Measurements from ENCODE around the gene RRP36. TPM values are rescaled to one million over a fixed set of nuclear protein-coding genes. Genes with fewer than 3 reads are reported as not detected.

The RRP36 gene
- total and polyA plus RNA-seq, 2 donors, result 50.1 to 64.6 TPM

DNA sequence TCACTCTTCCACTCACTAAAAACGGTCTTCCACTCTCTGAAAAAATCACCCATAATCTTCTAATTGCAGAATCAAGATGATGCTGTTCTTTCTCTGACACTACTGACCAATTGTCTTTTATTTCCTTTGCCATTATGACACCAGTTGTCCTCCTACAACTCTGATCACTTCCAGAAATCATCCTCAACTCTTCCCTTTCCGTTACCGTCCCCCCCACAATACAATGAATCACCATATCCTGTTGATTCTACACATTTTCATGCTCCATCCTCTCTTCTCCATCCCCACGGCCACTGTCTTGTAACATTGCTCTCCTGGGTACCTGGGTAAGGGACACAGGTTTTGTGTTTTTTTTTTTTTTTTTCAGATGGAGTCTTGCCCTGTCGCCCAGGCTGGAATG lies 39.6 kb upstream of the RRP36 start:
- Histone ChIP-seq H3K27ac (ENCODE audit: low read depth in 1 of 2, low read length in 1 of 2) (no peak overlapping the region), H3K4me3 (ENCODE audit: low read length in 2 of 2) (no peak overlapping the region), H3K27me3 (ENCODE audit: control insufficient read depth in 2 of 2, insufficient read depth in 1 of 2, low read length in 1 of 2) (no peaks in the 10 kb centered on the region), H3K36me3 (ENCODE audit: control insufficient read depth in 2 of 2, insufficient read depth in 2 of 2, low read length in 1 of 2) (peaks cover 0 to 3% of the 10 kb centered on the region in 2 donors), H3K4me1 (ENCODE audit: control insufficient read depth in 2 of 2, insufficient read depth in 2 of 2, low read length in 2 of 2) (peaks cover 28 to 53% of the 10 kb centered on the region in 2 donors), H3K9me3 (ENCODE audit: control insufficient read depth in 2 of 2, insufficient read depth in 1 of 2, low read length in 1 of 2) (peaks cover 0 to 3% of the 10 kb centered on the region in 2 donors)
- 97% methylated on average over 5 of the region's 5 CpGs for WGBS
- DNase-seq (ENCODE audit: low read depth in 6 of 9, low spot score in 9 of 9), result no peak

DNA sequence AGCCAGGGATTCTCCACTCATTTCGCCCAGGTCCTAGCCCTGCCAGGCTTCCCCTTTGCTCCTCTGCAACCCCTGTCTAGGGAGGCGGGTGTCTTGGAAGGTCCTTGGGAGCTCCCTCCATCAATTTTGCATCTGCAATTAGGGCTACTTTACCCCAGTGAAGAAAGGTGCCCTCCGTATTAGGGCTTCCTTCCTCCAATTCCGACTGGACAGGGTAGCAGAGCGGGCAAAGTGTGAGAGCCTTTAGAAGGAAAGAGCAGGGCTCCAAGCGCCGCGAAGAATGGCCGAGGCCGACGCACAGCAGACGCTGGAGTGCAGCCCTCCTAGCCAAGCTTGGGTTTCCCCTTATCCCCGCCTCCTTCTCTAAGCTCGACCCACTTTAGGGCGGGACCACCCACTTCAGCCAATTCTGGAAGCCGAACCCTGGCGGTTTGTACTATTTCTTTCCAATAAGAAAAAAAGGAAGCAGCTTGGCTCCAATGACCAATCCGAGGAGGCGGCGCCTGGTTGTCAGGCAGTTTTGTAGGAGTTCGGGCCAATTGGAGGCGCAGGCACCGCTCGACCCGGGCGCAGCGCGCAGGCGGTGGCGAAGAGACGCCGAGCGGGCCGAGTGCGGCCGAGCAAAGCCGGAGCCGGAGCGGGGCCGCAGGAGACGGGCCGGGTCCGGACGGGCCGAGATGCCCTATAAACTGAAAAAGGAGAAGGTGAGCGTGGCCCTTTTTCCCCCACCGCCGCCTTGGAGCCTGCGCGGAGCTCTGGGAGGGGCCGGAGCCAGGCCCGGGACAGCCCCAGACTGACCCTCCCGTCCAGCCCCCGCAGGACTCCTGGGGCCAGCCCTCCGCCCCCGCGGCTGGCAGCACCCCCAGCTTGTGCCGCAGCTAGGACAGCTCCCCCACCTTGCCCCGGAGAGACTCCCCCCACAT lies 37.2 kb upstream of the RRP36 start, which contains the start of gene PPP2R5D:
Gene PPP2R5D, plus strand, starts transcription at position 570 of the 923 bp plus-strand sequence. Its CDS starts 108 bp downstream, at position 678.
- under 1% methylated on average over 59 of the region's 59 CpGs for WGBS
- H3K4me1 ChIP-seq (ENCODE audit: control insufficient read depth in 2 of 2, insufficient read depth in 2 of 2, low read length in 2 of 2), result peaks cover 25 to 46% of the 10 kb centered on the region in 2 donors
- peak within 1 kb of the TSS; percentile 96 for H3K27ac ChIP-seq (ENCODE audit: low read depth in 1 of 2, low read length in 1 of 2)
- peak within 1 kb of the TSS; percentile 83 to 91 for H3K4me3 ChIP-seq (ENCODE audit: low read length in 2 of 2)
- peaks cover 15 to 22% of the 10 kb centered on the region in 2 donors for H3K36me3 ChIP-seq (ENCODE audit: control insufficient read depth in 2 of 2, insufficient read depth in 2 of 2, low read length in 1 of 2)
- H3K27me3 ChIP-seq (ENCODE audit: control insufficient read depth in 2 of 2, insufficient read depth in 1 of 2, low read length in 1 of 2), result no peaks in the 10 kb centered on the region
- H3K9me3 ChIP-seq (ENCODE audit: control insufficient read depth in 2 of 2, insufficient read depth in 1 of 2, low read length in 1 of 2), result peaks cover 0 to 3% of the 10 kb centered on the region in 2 donors
- DNase-seq (ENCODE audit: low read depth in 6 of 9, low spot score in 9 of 9), result peak; percentile 94 to 100 (median 97)

DNA sequence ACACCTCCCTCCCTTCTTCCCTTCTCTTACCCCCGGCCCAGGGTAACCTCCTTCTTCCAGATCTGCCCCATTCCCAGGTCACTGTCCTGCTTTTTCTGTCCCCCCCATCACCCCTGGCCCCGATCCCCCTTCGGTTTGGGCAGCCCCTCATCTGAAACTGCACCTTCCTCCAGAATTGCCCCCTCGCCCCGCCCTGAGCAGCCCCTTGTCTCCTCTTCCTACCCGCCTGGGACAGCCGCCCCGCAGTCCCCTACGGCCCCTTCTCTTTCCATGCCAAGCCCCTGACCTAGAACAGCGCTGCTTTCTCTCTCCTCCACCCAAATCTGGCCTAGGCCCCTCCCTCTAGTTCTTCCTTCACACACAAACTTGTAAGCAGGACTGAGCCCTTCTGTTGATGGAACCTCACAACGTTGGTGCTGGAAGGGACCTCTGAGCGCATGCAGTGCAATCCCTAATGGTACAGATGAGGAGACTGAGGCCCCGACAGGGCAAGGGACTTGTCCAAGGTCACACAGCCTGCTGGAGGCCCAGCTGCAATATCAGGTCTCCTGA lies 36.4 kb upstream of the RRP36 start:
- Histone ChIP-seq H3K9me3 (ENCODE audit: control insufficient read depth in 2 of 2, insufficient read depth in 1 of 2, low read length in 1 of 2) (peaks cover 0 to 3% of the 10 kb centered on the region in 2 donors), H3K36me3 (ENCODE audit: control insufficient read depth in 2 of 2, insufficient read depth in 2 of 2, low read length in 1 of 2) (peaks cover 22 to 29% of the 10 kb centered on the region in 2 donors), H3K4me1 (ENCODE audit: control insufficient read depth in 2 of 2, insufficient read depth in 2 of 2, low read length in 2 of 2) (peaks cover 20 to 38% of the 10 kb centered on the region in 2 donors), H3K27ac (ENCODE audit: low read depth in 1 of 2, low read length in 1 of 2) (peak overlapping the region in 1 of 2 donors; percentile 77), H3K27me3 (ENCODE audit: control insufficient read depth in 2 of 2, insufficient read depth in 1 of 2, low read length in 1 of 2) (no peaks in the 10 kb centered on the region), H3K4me3 (ENCODE audit: low read length in 2 of 2) (peak overlapping the region; percentile 83 to 91)
- WGBS, result 13% methylated on average over 13 of the region's 13 CpGs
- DNase-seq (ENCODE audit: low read depth in 6 of 9, low spot score in 9 of 9), result peak in 2 of 9 donors; percentile 27 to 56

DNA sequence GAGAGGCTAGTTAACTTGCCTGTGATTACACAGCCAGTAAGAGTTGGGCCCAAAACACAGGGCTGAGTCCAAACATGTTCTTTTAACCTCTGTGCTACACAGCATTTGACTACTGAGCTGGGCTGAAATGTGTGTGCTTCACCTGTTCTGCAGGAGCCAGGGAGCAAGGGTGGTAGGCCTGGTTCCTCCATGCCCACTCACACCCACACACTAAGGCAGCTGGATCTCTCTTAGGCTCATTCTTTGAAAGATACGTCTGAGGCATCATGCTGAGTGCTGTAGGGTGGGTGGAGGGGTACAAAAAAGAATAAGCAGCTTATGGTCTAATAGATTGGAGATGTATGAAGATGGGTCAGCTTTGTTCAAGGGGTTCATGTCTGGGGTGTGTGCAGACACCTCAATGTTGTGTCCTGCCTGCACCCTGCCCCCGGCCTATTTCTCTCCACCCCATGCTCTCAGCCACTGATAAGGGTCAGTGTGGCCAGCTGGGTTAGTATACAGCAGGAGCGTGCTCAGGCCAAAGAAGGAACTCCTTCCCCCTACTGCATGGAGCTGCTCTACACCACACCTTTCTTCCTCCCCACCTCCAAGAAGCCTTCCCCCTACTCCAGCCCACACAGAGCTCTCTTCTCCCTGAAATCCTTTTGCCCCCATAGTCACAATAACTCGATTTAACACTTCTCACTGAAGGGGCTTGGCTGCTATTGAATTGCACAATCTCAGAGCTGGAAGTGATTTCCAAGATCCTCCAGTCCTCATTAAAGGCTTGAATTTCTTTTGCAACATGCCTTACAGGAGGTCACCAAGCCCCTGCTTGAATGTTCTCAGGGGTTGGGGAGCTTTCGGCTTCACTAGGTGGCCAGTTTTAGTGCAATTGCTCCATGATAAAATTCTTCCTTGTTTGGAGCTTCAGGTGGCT lies 33.6 kb upstream of the RRP36 start:
- peaks cover 0 to 3% of the 10 kb centered on the region in 2 donors for H3K9me3 ChIP-seq (ENCODE audit: control insufficient read depth in 2 of 2, insufficient read depth in 1 of 2, low read length in 1 of 2)
- no peak overlapping the region for H3K27ac ChIP-seq (ENCODE audit: low read depth in 1 of 2, low read length in 1 of 2)
- peaks cover 39 to 49% of the 10 kb centered on the region in 2 donors for H3K36me3 ChIP-seq (ENCODE audit: control insufficient read depth in 2 of 2, insufficient read depth in 2 of 2, low read length in 1 of 2)
- no peaks in the 10 kb centered on the region for H3K27me3 ChIP-seq (ENCODE audit: control insufficient read depth in 2 of 2, insufficient read depth in 1 of 2, low read length in 1 of 2)
- no peak overlapping the region for H3K4me3 ChIP-seq (ENCODE audit: low read length in 2 of 2)
- no peak for DNase-seq (ENCODE audit: low read depth in 6 of 9, low spot score in 9 of 9)
- H3K4me1 ChIP-seq (ENCODE audit: control insufficient read depth in 2 of 2, insufficient read depth in 2 of 2, low read length in 2 of 2), result peaks cover 18 to 33% of the 10 kb centered on the region in 2 donors
- 92% methylated on average over 5 of the region's 5 CpGs for WGBS

DNA sequence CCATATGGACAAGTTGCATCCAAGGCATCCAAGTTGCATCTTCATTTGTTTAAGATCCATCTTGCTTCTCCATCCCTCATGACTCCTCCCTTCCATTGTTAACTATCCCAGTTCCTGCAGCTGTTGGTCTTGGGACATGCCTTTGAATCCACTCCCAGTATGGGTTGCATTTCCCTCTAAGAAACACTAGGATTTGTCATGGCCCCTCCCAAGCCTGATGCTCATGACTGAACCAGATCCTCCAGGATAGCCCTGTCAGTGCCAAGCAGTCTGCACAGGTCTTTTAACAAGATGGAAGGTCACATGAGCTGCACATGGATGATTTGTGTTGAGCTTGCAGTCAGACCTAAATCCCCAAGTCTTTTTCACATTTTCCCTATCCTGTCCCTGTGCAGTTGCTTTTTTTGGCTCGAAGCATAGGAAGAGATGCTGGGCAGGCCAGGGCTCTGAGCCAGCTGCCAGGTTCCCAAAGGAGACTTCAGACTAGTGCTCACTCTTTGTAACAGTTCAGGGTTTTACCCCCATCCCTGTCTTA lies 32.9 kb upstream of the RRP36 start:
- Histone ChIP-seq H3K9me3 (ENCODE audit: control insufficient read depth in 2 of 2, insufficient read depth in 1 of 2, low read length in 1 of 2) (peaks cover 0 to 3% of the 10 kb centered on the region in 2 donors), H3K27me3 (ENCODE audit: control insufficient read depth in 2 of 2, insufficient read depth in 1 of 2, low read length in 1 of 2) (no peaks in the 10 kb centered on the region), H3K4me1 (ENCODE audit: control insufficient read depth in 2 of 2, insufficient read depth in 2 of 2, low read length in 2 of 2) (peaks cover 18 to 31% of the 10 kb centered on the region in 2 donors), H3K36me3 (ENCODE audit: control insufficient read depth in 2 of 2, insufficient read depth in 2 of 2, low read length in 1 of 2) (peaks cover 41 to 54% of the 10 kb centered on the region in 2 donors), H3K27ac (ENCODE audit: low read depth in 1 of 2, low read length in 1 of 2) (no peak overlapping the region), H3K4me3 (ENCODE audit: low read length in 2 of 2) (no peak overlapping the region)
- 98% methylated on average over 1 of the region's 1 CpG for WGBS
- DNase-seq (ENCODE audit: low read depth in 6 of 9, low spot score in 9 of 9), result no peak

DNA sequence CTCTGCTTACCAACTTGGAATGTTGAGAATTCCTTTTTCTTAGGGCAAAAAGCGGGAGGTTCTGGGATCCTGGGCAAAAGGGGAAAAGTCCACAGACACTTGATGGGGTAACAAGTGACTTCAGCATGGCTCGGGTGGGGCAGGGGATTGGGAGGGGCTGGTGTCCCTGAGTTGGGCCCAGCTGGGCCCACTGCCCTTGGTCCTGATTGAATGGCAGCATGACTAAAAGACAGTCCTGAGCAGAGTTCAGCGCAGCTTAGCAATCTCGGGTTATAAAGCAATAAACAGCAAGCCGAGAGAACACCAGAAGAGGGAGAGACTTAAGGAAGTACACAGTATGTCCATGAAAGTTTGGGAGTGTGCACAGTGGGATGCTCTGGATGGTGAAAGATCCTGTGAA lies 31.5 kb upstream of the RRP36 start:
- WGBS, result 97% methylated on average over 5 of the region's 5 CpGs
- peaks cover 19 to 27% of the 10 kb centered on the region in 2 donors for H3K4me1 ChIP-seq (ENCODE audit: control insufficient read depth in 2 of 2, insufficient read depth in 2 of 2, low read length in 2 of 2)
- peaks cover 44 to 57% of the 10 kb centered on the region in 2 donors for H3K36me3 ChIP-seq (ENCODE audit: control insufficient read depth in 2 of 2, insufficient read depth in 2 of 2, low read length in 1 of 2)
- no peaks in the 10 kb centered on the region for H3K27me3 ChIP-seq (ENCODE audit: control insufficient read depth in 2 of 2, insufficient read depth in 1 of 2, low read length in 1 of 2)
- no peak for DNase-seq (ENCODE audit: low read depth in 6 of 9, low spot score in 9 of 9)
- H3K27ac ChIP-seq (ENCODE audit: low read depth in 1 of 2, low read length in 1 of 2), result no peak overlapping the region
- no peak overlapping the region for H3K4me3 ChIP-seq (ENCODE audit: low read length in 2 of 2)
- no peaks in the 10 kb centered on the region for H3K9me3 ChIP-seq (ENCODE audit: control insufficient read depth in 2 of 2, insufficient read depth in 1 of 2, low read length in 1 of 2)

DNA sequence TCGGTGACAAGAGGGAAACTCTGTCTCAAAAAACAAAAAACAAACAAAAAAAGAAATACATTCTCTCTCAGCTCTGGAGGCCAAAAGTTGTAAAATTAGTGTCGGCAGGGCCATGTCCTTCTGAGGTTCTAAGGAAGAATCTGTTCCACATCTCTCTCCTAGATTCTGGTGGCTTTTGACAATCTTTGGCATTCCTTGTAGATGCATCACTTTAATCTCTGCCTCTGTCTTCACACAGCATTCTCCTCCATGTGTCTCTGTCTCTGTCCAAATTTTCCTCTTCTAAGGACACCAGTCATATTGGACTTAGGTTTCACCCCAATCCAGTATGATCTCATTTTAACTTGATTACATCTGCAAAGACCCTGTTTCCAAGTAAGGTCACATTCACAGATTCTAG lies 28.0 kb upstream of the RRP36 start:
- Histone ChIP-seq H3K4me3 (ENCODE audit: low read length in 2 of 2) (no peak overlapping the region), H3K36me3 (ENCODE audit: control insufficient read depth in 2 of 2, insufficient read depth in 2 of 2, low read length in 1 of 2) (peaks cover 33 to 43% of the 10 kb centered on the region in 2 donors), H3K27me3 (ENCODE audit: control insufficient read depth in 2 of 2, insufficient read depth in 1 of 2, low read length in 1 of 2) (no peaks in the 10 kb centered on the region), H3K4me1 (ENCODE audit: control insufficient read depth in 2 of 2, insufficient read depth in 2 of 2, low read length in 2 of 2) (peaks cover 0 to 3% of the 10 kb centered on the region in 2 donors), H3K9me3 (ENCODE audit: control insufficient read depth in 2 of 2, insufficient read depth in 1 of 2, low read length in 1 of 2) (peaks cover 0 to 5% of the 10 kb centered on the region in 2 donors), H3K27ac (ENCODE audit: low read depth in 1 of 2, low read length in 1 of 2) (no peak overlapping the region)
- 99% methylated on average over 2 of the region's 2 CpGs for WGBS
- no peak for DNase-seq (ENCODE audit: low read depth in 6 of 9, low spot score in 9 of 9)

DNA sequence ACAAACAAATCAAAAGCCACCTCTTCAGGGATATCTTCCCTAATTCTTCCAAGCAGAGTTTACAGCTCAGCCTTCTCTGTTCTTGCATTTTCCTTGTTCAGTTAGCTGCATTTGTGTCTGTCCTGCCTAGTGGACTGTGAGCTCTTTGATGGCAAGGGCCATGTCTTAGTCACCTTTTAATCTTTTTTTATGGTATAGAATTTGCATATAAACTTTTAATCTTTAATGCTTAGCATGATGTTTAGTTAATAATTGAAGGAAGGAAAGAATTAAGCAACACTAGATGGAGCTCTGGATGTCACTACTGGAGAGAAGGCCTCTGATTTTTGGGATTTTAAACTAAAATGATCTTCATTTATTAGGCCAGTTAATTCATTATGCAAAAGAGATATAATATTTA lies 24.9 kb upstream of the RRP36 start:
- no peak for DNase-seq (ENCODE audit: low read depth in 6 of 9, low spot score in 9 of 9)

More for the DNA sequence above, 24.9 kb upstream of the RRP36 start:
- Histone ChIP-seq H3K4me3 (ENCODE audit: low read length in 2 of 2) (no peak overlapping the region), H3K4me1 (ENCODE audit: control insufficient read depth in 2 of 2, insufficient read depth in 2 of 2, low read length in 2 of 2) (peaks cover 0 to 3% of the 10 kb centered on the region in 2 donors), H3K9me3 (ENCODE audit: control insufficient read depth in 2 of 2, insufficient read depth in 1 of 2, low read length in 1 of 2) (peaks cover 0 to 5% of the 10 kb centered on the region in 2 donors), H3K27me3 (ENCODE audit: control insufficient read depth in 2 of 2, insufficient read depth in 1 of 2, low read length in 1 of 2) (no peaks in the 10 kb centered on the region), H3K27ac (ENCODE audit: low read depth in 1 of 2, low read length in 1 of 2) (no peak overlapping the region), H3K36me3 (ENCODE audit: control insufficient read depth in 2 of 2, insufficient read depth in 2 of 2, low read length in 1 of 2) (peaks cover 15 to 29% of the 10 kb centered on the region in 2 donors)

All from thymus (tissue), 11 donors.